NOMO-1 treated with DMSO at 0.1 percent for 48 hours (cell line): Measurements from ENCODE around the gene ALDH1L1.
"Not testable (repeated sequence)": the region's sequence is repeated elsewhere in the genome, so short reads cannot be mapped to it uniquely, and the experiment has no call there.

Source experiments
- DNase-seq: peaks from one replicate; lab custom pipeline; 2025; ENCODE audit not compliant: unreplicated experiment; lab: John Stamatoyannopoulos, UW

The ALDH1L1 gene

GRCh38 chr3:126084768-126085180 lies 95.6 kb downstream of the ALDH1L1 start:
- no peak for DNase-seq

DNA sequence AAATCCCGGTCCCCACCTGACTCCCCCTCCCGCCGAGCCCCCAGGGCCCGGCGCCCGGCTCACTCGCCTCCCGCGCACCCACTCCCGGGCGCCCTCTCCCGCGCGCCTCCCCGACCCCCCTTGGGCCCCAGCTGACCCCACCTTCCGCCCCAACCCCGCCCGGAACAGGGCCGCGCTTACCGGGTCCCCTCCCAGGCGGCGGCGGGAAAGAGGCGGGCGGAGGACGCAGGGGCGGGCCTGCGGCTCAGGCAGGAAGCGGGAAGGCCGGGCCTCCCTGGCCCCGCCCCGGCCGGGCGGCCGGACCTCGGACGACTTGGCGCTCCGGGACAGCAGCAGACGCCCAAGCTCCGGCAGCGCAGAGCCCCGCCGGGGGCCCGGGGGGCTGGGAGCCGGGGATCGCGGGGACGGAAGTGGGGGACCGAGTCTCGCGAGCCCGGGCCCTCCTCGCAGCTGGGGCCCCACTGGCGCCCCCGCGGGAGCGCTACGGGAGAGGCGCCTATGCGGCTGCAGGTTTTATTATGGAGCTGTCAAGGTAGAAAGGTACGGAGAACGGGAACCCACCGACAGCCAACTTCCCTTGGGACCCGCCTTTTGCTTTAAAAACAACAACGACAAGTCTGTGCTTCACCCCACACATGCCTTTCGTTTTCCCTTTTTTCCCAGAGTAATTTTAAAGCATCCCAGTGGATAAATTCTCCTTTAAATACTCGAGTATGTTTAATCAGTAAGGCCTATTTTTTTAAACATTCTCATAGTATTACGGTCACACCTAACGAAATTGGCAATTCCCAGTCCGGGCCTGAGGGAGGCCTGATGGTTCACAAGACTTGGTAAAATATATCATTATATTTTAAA lies 96.2 kb downstream of the ALDH1L1 start, which contains the start of gene SLC41A3:
TSS of gene SLC41A3 (minus strand) at position 212 of the 855 bp plus-strand sequence. CDS start 15,905 bp downstream, outside the sequence.
- DNase-seq = peak; percentile 80

DNA sequence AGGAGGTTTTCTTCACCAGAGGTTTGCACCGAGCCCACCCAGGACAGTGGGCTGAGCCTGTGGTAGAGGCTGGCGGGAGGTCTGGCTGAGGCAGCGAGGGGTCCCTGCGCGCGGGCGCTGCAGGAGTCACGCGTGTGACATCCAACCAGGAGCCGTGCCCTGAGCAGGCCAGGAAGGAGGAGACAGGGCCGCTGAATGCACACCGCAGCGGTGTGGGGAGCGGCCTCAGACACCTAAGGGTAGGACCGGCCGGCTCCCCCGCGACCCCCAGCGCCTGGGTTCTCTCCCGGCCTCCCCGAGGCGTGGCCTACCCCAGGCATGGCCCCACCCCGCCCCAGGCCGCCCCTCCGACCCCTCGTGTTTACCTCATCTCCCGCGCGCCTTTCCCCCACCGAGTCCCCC lies 96.9 kb downstream of the ALDH1L1 start:
- DNase-seq = peak; percentile 36

GRCh38 chr3:126083138-126083445 lies 97.3 kb downstream of the ALDH1L1 start:
- DNase-seq = no peak

- no peak for DNase-seq
These were observed 97.8 kb downstream of the ALDH1L1 start for GRCh38 chr3:126082362-126083137.

DNA sequence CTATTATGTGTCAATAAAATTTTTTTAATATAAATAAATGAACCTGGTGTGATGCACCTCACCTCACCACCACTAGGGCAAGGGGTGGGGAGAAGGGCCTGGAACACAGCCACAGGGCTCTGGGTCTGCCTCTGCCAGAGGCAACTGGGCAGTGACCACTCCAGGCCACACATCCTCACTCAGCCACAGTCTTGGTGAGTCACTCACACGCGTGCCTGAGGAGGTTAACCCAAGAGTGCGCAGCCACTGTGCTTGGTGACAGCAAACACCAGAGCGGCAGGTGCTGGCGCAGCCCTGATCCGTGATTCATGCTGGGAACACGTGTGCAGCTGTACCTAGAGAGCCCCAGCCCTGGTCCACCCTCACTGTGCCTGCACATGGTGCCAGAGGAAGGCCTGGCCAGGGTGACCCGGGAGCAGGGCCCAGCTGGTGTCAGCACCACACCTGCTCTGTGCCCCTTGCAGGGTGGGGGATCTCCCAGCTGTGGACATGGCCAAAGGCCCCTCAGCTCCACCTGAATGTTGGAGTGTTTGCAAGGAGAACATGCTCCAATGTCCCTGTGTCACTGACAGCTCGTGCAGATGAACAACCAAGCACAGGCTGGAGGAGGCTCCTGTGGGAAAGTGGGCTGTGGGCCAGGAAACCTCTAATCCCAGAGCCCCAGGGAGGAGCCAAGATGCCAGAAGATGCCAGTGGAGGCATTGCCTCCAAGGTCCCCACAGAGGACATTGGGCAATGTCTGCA lies 98.6 kb downstream of the ALDH1L1 start:
- DNase-seq = no peak

DNA sequence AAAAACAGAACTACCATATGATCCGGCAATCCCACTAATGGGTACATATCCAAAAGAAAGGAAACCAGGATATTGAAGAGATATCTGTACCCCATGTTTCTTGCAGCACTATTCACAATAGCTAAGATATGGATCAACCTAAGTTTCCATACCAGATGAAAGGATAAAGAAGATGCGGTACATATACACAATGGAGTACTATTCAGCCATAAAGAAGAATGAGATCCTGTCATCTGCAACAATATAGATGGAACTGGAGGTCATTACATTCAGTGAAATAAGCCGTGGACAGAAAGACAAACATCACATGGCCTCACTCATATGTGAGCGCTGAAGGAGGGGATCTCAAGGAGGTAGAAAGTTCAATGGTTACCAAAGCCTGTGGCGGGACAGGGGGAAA lies 99.4 kb downstream of the ALDH1L1 start:
- no peak for DNase-seq

GRCh38 chr3:126078866-126079265 lies 101.5 kb downstream of the ALDH1L1 start:
- DNase-seq = no peak

- DNase-seq = no peak
These were observed 102.6 kb downstream of the ALDH1L1 start for GRCh38 chr3:126077754-126078153.

DNA sequence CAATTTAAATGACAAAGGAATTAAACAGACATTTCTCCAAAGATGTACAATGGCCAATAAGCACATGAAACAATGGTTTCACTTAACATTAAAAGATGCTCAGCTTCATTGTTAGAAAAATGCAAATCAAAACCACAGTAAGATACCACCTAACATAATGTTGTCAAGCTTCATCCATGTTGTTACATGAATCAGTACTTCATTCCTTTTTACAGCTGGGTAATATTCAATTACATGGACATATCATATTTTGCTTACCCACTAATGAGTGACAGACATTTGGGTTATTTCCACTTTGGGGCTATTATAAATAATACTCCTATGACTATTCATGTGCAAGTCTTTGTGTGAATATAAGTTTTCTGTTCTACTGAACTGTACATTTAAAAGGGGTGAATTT lies 104.2 kb downstream of the ALDH1L1 start:
- DNase-seq = no peak

DNA sequence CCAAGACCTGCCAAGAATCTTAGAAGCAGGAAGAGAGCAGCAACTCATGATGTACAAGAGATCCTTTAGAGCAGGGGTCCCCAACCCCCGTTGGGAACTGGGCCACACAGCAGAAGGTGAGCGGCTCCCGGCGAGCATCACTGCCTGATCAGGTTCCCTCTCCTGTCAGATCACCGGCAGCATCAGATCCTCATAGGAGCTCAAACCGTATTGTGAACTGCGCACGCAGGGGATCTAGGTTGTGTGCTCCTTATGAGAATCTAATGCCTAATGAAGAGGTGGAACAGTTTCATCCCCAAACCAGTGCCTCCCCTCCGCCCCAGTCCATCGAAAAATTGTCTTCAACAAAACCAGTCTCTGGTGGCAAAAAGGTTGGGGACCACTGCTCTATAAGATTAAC lies 110.2 kb downstream of the ALDH1L1 start:
- no peak for DNase-seq

GRCh38 chr3:126067959-126068358 lies 112.4 kb downstream of the ALDH1L1 start:
- no peak for DNase-seq

DNA sequence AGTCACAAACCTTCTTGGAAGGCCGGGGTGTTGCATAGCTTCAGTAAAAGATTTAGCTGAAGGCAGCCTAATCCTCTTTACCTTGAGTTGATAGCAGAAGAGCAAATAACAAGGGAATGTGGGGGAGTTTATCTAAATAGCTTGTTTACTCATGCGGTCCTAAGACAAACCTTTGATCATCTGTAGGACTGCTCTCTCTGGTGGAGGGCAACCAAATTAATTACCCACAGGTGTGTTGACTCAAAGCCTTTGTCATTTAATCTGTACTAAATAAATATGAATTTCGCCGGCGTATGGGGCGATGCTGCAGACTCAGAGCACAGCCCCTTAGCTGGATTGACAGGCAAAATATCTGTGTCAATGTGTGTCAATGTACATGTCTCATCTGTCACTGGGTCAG lies 113.7 kb downstream of the ALDH1L1 start:
- DNase-seq = not testable (repeated sequence)

- DNase-seq = no peak
These were observed 114.5 kb downstream of the ALDH1L1 start for GRCh38 chr3:126065876-126066275.

- DNase-seq = no peak
These were observed 115.6 kb downstream of the ALDH1L1 start for GRCh38 chr3:126064627-126065258.

- no peak for DNase-seq
These were observed 116.9 kb downstream of the ALDH1L1 start for GRCh38 chr3:126063358-126063965.

GRCh38 chr3:126061301-126062032 lies 118.9 kb downstream of the ALDH1L1 start:
- DNase-seq = no peak

GRCh38 chr3:126060613-126061145 lies 119.7 kb downstream of the ALDH1L1 start:
- DNase-seq = no peak

GRCh38 chr3:126058666-126059065 lies 121.7 kb downstream of the ALDH1L1 start:
- DNase-seq = no peak

GRCh38 chr3:126057936-126058335 lies 122.5 kb downstream of the ALDH1L1 start:
- no peak for DNase-seq
